Neural progenitor cell (in vitro differentiated cells): ENCODE data around the gene PLPP3. TPM values are rescaled to one million over a fixed set of nuclear protein-coding genes. Genes with fewer than 3 reads are reported as not detected.

Experiments
- DNase-seq: peaks from one replicate; pipeline ENCODE4 v3.0.0-alpha.2; 2016; ENCODE audit warnings: low spot score
- H2AFZ ChIP-seq: fragments of 200-600 bp; sonication (generic); replicated peaks from 2 replicates; pipeline ENCODE4 v1.6.1; 2016; ENCODE audit warnings: antibody characterized with exemption
- H3F3A ChIP-seq: fragments of 200-600 bp; sonication (generic); 2 replicates; pipeline ENCODE4 v1.6.1; 2016; ENCODE audit warnings: antibody characterized with exemption, low read depth
- H3K27ac ChIP-seq: fragments of 200-600 bp; sonication (generic); 2 replicates; pipeline ENCODE4 v1.5.1; 2016; ENCODE audit warnings: mild to moderate bottlenecking
- H3K27me3 ChIP-seq: fragments of 200-600 bp; sonication (generic); 2 replicates; pipeline ENCODE4 v1.6.1; 2016; ENCODE audit warnings: mild to moderate bottlenecking, moderate library complexity
- H3K36me3 ChIP-seq: fragments of 200-600 bp; sonication (generic); 2 replicates; pipeline ENCODE4 v1.5.1; 2016
- H3K4me1 ChIP-seq: fragments of 200-600 bp; sonication (generic); 2 replicates; pipeline ENCODE4 v1.6.1; 2016; ENCODE audit warnings: mixed run types
- H3K4me2 ChIP-seq: fragments of 200-600 bp; sonication (generic); 2 replicates; pipeline ENCODE4 v1.6.1; 2016
- H3K4me3 ChIP-seq: fragments of 200-600 bp; sonication (generic); 2 replicates; pipeline ENCODE4 v1.5.1; 2016
- H3K79me2 ChIP-seq: fragments of 200-600 bp; sonication (generic); 2 replicates; pipeline ENCODE4 v1.6.1; 2016; ENCODE audit warnings: low read depth
- H3K9ac ChIP-seq: fragments of 200-600 bp; sonication (generic); 2 replicates; pipeline ENCODE4 v1.6.1; 2016
- H3K9me3 ChIP-seq: fragments of 200-600 bp; sonication (generic); 2 replicates; pipeline ENCODE4 v1.5.1; 2016; ENCODE audit warnings: low read depth
- H4K20me1 ChIP-seq: fragments of 200-600 bp; sonication (generic); 2 replicates; pipeline ENCODE4 v1.6.1; 2016; ENCODE audit warnings: low read depth
- H3K27ac Mint-ChIP-seq: 3 replicates; pipeline ENCODE4 v1.8.0; 2021; ENCODE audit warnings: mixed read lengths
- H3K27me3 Mint-ChIP-seq: 2 replicates; pipeline ENCODE4 v1.8.0; 2022; ENCODE audit warnings: low read depth, mild to moderate bottlenecking, inconsistent platforms, moderate library complexity, mixed read lengths; ENCODE audit not compliant: insufficient read depth
- H3K36me3 Mint-ChIP-seq: 3 replicates; pipeline ENCODE4 v1.8.0; 2021; ENCODE audit warnings: mixed read lengths
- H3K4me1 Mint-ChIP-seq: 3 replicates; pipeline ENCODE4 v1.8.0; 2021; ENCODE audit warnings: mixed read lengths
- H3K4me3 Mint-ChIP-seq: 3 replicates; pipeline ENCODE4 v1.8.0; 2021; ENCODE audit warnings: mild to moderate bottlenecking, moderate library complexity, mixed read lengths
- H3K9me3 Mint-ChIP-seq: 3 replicates; pipeline ENCODE4 v1.8.0; 2020; ENCODE audit warnings: mixed read lengths
- CTCF ChIP-seq: fragments of 200-600 bp; sonication (generic); IDR thresholded peaks from 2 replicates; pipeline ENCODE4 v1.5.1; 2017; ENCODE audit warnings: antibody characterized with exemption, mild to moderate bottlenecking
- EZH2 ChIP-seq: fragments of 200-600 bp; sonication (generic); IDR thresholded peaks from 2 replicates; pipeline ENCODE4 v1.6.1; 2017; ENCODE audit warnings: antibody characterized with exemption, mild to moderate bottlenecking, moderate library complexity
- EZH2phosphoT487 ChIP-seq: fragments of 200-600 bp; sonication (generic); IDR thresholded peaks from 2 replicates; pipeline ENCODE4 v1.6.1; 2017; ENCODE audit warnings: antibody characterized with exemption
- total RNA-seq: library from RNA; depleted of rRNA; stranded (reverse); fragments of >200 nt; gene quantifications from 2 replicates; pipeline ENCODE4 v1.2.3, GENCODE V29; 2015; ENCODE audit warnings: low replicate concordance

The PLPP3 gene
- total RNA-seq, 1 donor from 2014 or later = 28.5 TPM

GRCh38 chr1:56473582-56474270 lies 105.6 kb downstream of the PLPP3 start:
- H3K27ac Mint-ChIP-seq = no peak overlapping the region
- Histone ChIP-seq H3K4me3 (no peak overlapping the region), H3K79me2 (no peaks in the 10 kb centered on the region), H3K27me3 (no peaks in the 10 kb centered on the region), H3K9ac (no peak overlapping the region), H3K27ac (no peak overlapping the region), H3F3A (peaks cover 22% of the 10 kb centered on the region), H3K4me2 (no peak overlapping the region), H3K4me1 (peaks cover 18% of the 10 kb centered on the region), H3K36me3 (no peaks in the 10 kb centered on the region), H4K20me1 (no peaks in the 10 kb centered on the region), H3K9me3 (no peaks in the 10 kb centered on the region), H2AFZ (no peak overlapping the region)
- no peak overlapping the region for H3K4me3 Mint-ChIP-seq
- H3K4me1 Mint-ChIP-seq = peaks cover 17% of the 10 kb centered on the region
- TF ChIP-seq EZH2 (no peak), CTCF (no peak), EZH2phosphoT487 (no peak)
- no peak for DNase-seq
- no peaks in the 10 kb centered on the region for H3K36me3 Mint-ChIP-seq
- peaks cover 2% of the 10 kb centered on the region for H3K27me3 Mint-ChIP-seq
- no peaks in the 10 kb centered on the region for H3K9me3 Mint-ChIP-seq

- Histone ChIP-seq H3K27me3 (no peaks in the 10 kb centered on the region), H3K4me1 (peaks cover 14% of the 10 kb centered on the region), H3K27ac (no peak overlapping the region), H3F3A (peaks cover 13% of the 10 kb centered on the region), H2AFZ (no peak overlapping the region), H3K4me2 (no peak overlapping the region), H3K79me2 (no peaks in the 10 kb centered on the region), H4K20me1 (no peaks in the 10 kb centered on the region), H3K9ac (no peak overlapping the region), H3K4me3 (no peak overlapping the region), H3K9me3 (no peaks in the 10 kb centered on the region), H3K36me3 (no peaks in the 10 kb centered on the region)
- H3K36me3 Mint-ChIP-seq = no peaks in the 10 kb centered on the region
- no peak for TF ChIP-seq EZH2
- TF ChIP-seq CTCF = no peak
- no peak for TF ChIP-seq EZH2phosphoT487
- H3K27me3 Mint-ChIP-seq = peaks cover 2% of the 10 kb centered on the region
- no peak for DNase-seq
- no peaks in the 10 kb centered on the region for H3K9me3 Mint-ChIP-seq
- no peak overlapping the region for H3K4me3 Mint-ChIP-seq
- H3K27ac Mint-ChIP-seq = no peak overlapping the region
- peaks cover 15% of the 10 kb centered on the region for H3K4me1 Mint-ChIP-seq
Measured at GRCh38 chr1:56472860-56473259, 106.5 kb downstream of the PLPP3 start.

- no peak for TF ChIP-seq CTCF
- TF ChIP-seq EZH2phosphoT487 = no peak
- no peak for TF ChIP-seq EZH2
- no peak overlapping the region for H3K4me3 ChIP-seq
- Mint-ChIP-seq H3K9me3 (peaks cover 3% of the 10 kb centered on the region), H3K36me3 (no peaks in the 10 kb centered on the region), H3K27ac (no peak overlapping the region), H3K4me1 (peaks cover 6% of the 10 kb centered on the region), H3K27me3 (no peaks in the 10 kb centered on the region), H3K4me3 (no peak overlapping the region)
- no peaks in the 10 kb centered on the region for H3K79me2 ChIP-seq
- no peak overlapping the region for H2AFZ ChIP-seq
- H3K27ac ChIP-seq = no peak overlapping the region
- H3K4me2 ChIP-seq = no peak overlapping the region
- no peaks in the 10 kb centered on the region for H3K9me3 ChIP-seq
- no peaks in the 10 kb centered on the region for H4K20me1 ChIP-seq
- H3K4me1 ChIP-seq = peaks cover 4% of the 10 kb centered on the region
- no peaks in the 10 kb centered on the region for H3F3A ChIP-seq
- no peak overlapping the region for H3K9ac ChIP-seq
- DNase-seq = no peak
- no peaks in the 10 kb centered on the region for H3K36me3 ChIP-seq
- H3K27me3 ChIP-seq = no peaks in the 10 kb centered on the region
Measured at GRCh38 chr1:56469640-56470371, 109.6 kb downstream of the PLPP3 start.
